BJ (cell line): ENCODE data around the gene DHCR7. TPM values are rescaled to one million over a fixed set of nuclear protein-coding genes. Genes with fewer than 3 reads are reported as not detected.

Experiments
- CTCF ChIA-PET: fragments of 350-600 bp; formaldehyde crosslinking; extraction: SDS; loops from one replicate; lab custom pipeline; 2021; ENCODE audit warnings: antibody characterized with exemption, inconsistent platforms; lab: Yijun Ruan, JAX
- POLR2A ChIA-PET: fragments of 300-600 bp; sonication (Branson Sonifier 250); formaldehyde crosslinking; extraction: SDS; loops from one replicate; lab custom pipeline; 2021; ENCODE audit warnings: antibody characterized with exemption; lab: Charles Lee
- DNase-seq: peaks from one replicate; pipeline ENCODE4 v3.0.0-alpha.2; 2011; ENCODE audit warnings: low read depth
- H3K27me3 ChIP-seq: 2 replicates; pipeline ENCODE4 v1.6.0; 2011; ENCODE audit warnings: low read length; ENCODE audit not compliant: control insufficient read depth, insufficient read depth
- H3K36me3 ChIP-seq: 2 replicates; pipeline ENCODE4 v1.5.1; 2011; ENCODE audit warnings: low read length; ENCODE audit not compliant: control insufficient read depth, insufficient read depth
- H3K4me3 ChIP-seq: 2 replicates; pipeline ENCODE4 v1.5.1; 2011; ENCODE audit warnings: low read depth, mild to moderate bottlenecking, control low read depth, low read length
- polyA plus RNA-seq: library from polyadenylated mRNA; depleted of rRNA; stranded (reverse); fragments of >200 nt; gene quantifications from 2 replicates; pipeline ENCODE4 v1.2.3, GENCODE V29; 2011
- TF ChIP-seq, protein P1 (sequence below): IDR thresholded peaks from 2 replicates; pipeline ENCODE4 v1.5.1; 2011; ENCODE audit warnings: low read depth, mild to moderate bottlenecking, control low read depth, inconsistent platforms, low read length, moderate library complexity; ENCODE audit not compliant: insufficient read depth

The DHCR7 gene
- polyA plus RNA-seq, 1 experiment: 61.1 TPM

DNA sequence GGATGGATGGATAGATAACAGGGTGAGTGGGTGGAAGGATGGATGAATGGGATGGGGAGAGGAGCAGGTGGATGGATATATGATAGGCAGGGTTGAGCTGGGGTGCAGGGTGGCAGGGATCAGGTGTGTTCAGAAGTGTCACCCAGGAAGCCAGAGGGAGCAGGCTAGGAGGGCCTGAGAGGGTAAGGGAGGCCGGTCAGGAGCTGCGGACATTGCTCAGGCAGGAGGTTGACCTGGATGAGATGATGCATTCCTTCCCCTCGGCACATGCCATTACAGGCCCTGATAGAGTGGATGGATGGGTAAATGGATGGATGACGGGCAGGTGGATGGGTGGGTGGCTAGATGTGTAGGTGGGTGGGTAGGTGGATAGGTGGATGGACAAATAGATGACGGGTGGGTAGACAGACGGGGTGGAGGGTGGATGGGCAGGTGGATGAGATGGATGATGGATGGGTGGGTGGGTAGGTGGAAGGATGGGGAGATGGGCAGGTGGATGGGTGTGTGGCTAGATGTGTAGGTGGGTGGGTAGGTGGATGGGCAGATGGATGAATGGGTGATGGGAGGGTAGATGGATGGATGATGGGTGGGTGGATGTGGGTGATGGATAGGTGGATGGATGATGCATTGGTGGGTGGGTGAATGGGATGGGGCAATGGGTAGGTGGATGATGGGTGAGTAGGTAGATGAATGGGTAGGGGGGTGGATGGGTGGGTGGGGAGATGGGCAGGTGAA, 8.0 kb downstream of the DHCR7 start:
- ChIA-PET CTCF (interaction anchor here (1.2 kb wide), 1 partner anchor 8 kb away, joined by 3 read pairs; the partner anchor contains the start of gene DHCR7), POLR2A (no interaction called here)
- TF ChIP-seq, protein P1, sequence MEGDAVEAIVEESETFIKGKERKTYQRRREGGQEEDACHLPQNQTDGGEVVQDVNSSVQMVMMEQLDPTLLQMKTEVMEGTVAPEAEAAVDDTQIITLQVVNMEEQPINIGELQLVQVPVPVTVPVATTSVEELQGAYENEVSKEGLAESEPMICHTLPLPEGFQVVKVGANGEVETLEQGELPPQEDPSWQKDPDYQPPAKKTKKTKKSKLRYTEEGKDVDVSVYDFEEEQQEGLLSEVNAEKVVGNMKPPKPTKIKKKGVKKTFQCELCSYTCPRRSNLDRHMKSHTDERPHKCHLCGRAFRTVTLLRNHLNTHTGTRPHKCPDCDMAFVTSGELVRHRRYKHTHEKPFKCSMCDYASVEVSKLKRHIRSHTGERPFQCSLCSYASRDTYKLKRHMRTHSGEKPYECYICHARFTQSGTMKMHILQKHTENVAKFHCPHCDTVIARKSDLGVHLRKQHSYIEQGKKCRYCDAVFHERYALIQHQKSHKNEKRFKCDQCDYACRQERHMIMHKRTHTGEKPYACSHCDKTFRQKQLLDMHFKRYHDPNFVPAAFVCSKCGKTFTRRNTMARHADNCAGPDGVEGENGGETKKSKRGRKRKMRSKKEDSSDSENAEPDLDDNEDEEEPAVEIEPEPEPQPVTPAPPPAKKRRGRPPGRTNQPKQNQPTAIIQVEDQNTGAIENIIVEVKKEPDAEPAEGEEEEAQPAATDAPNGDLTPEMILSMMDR: no peak
- Histone ChIP-seq H3K36me3 (peaks cover 24% of the 10 kb centered on the region), H3K4me3 (no peak overlapping the region), H3K27me3 (no peaks in the 10 kb centered on the region)
- DNase-seq: no peak

DNA sequence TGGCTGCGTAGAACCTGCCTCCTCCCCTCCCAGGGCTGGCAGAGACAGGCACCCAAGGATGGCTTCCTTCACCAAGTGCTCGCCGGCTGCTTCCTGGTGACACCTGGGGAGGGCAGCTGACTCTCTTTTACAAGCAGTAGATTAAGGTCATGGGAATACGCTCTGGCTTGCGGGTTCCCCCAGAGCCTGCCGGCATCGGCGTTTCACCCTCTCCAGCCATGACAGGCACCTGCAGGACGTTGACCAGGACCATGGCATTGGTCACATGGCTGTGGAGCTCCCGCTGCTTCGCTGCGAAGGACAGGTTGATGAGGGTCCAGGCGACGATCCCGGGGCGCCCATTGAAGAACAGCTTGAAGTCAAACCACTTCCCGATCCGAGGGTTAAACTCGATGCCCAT, 9.5 kb downstream of the DHCR7 start:
- ChIA-PET POLR2A (no interaction called here), CTCF (interaction anchor here (0.7 kb wide), 1 partner anchor 46 kb away, joined by 3 read pairs; no protein-coding TSS in a partner anchor)
- H3K36me3 ChIP-seq: peaks cover 20% of the 10 kb centered on the region
- TF ChIP-seq, protein P1: no peak
- DNase-seq: no peak
- no peak overlapping the region for H3K4me3 ChIP-seq
- H3K27me3 ChIP-seq: no peaks in the 10 kb centered on the region

DNA sequence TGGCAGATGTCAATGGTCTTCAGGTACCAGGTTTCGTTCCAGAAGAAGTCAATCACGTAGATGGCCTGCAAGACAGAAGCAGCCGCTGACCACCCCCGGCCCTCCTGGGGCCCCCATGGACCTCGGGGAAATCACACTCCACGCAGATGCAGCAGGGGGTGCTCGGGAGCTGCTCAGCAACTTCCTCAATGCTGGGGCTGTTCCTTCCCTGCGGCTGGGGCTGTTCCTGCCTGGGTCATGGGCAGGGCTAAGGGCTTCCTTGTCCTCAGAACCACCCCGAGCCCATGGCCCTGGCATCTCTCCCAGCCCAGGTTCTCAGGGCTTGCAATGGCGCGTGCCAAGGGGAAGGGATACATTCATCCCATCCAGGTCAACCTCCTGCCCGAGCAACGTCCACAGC, 10.3 kb downstream of the DHCR7 start:
- no peak for DNase-seq
- H3K4me3 ChIP-seq: no peak overlapping the region
- H3K27me3 ChIP-seq: no peaks in the 10 kb centered on the region
- ChIA-PET CTCF (no interaction called here), POLR2A (interaction anchor here (0.6 kb wide), 1 partner anchor 1014 kb away, joined by 4 read pairs; no protein-coding TSS in a partner anchor)
- H3K36me3 ChIP-seq: peaks cover 15% of the 10 kb centered on the region
- TF ChIP-seq, protein P1: no peak

DNA sequence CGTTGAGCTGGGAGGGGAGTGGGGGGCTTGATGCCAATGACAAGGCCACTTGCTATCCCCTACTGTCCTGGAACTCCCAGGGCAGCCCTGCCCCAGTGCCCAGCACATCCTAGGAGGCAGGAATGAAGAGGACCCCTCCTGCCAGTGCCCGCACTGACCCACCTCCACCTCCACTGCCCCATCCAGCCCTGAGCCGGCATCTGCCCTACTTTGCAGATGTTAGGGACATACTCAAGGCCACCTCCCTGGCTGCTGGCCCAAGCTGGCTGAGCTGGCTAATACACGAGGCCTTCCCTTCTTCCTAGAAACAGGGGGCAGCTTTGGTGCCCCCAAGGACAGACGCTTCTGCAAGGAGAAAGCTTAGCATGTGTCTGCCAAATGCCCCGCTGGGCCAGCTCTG, 10.8 kb downstream of the DHCR7 start:
- no peak for DNase-seq
- CTCF ChIA-PET: no interaction called here
- Histone ChIP-seq H3K4me3 (no peak overlapping the region), H3K36me3 (peaks cover 15% of the 10 kb centered on the region), H3K27me3 (no peaks in the 10 kb centered on the region)
- POLR2A ChIA-PET: no interaction called here
- TF ChIP-seq, protein P1: no peak

DNA sequence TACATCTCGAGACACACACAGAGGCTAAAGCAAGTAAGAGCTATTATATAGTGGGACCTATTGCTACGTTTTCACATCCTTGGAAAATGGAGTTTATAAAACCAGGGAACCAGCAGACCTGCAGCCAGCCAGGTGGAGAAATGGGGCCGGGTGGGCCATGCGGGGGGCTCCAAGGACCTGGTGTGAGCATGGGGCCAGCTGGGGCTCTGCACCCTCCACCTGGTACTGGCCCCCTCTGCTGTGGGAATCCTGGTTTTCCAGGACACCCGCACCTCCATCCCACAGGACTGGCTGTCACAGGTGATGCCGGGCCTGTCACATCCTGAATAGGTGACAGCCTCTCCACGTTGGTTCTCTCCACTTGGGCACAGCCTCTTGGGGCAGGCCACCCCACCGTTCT, 11.3 kb downstream of the DHCR7 start:
- TF ChIP-seq, protein P1: no peak
- ChIA-PET CTCF (no interaction called here), POLR2A (no interaction called here)
- H3K4me3 ChIP-seq: no peak overlapping the region
- H3K36me3 ChIP-seq: peaks cover 14% of the 10 kb centered on the region
- no peak for DNase-seq
- H3K27me3 ChIP-seq: no peaks in the 10 kb centered on the region
